ENCODE data around the gene YOD1.

- no peak for TF ChIP-seq CTCF (IDR thresholded peaks at IDR 0.05; ENCODE audit: low read depth, low read length)
- TF ChIP-seq EZH2phosphoT487 (IDR thresholded peaks at IDR 0.05; ENCODE audit: low read depth) = no peak
Measured at GRCh38 chr1:207007352-207008033, 43.5 kb downstream of the YOD1 start.

Measured in OCI-LY3 (cell line).